GM13976 (cell line): Measurements from ENCODE around the gene AOC1.

Experiments used
- DNase-seq: peaks from one replicate; pipeline ENCODE4 v3.0.0; 2012; ENCODE audit warnings: low spot score
- CTCF ChIP-seq: IDR thresholded peaks from 2 replicates; pipeline ENCODE4 v1.5.1; 2012; ENCODE audit warnings: borderline replicate concordance, mild to moderate bottlenecking; ENCODE audit not compliant: insufficient read depth; ENCODE audit errors: extremely low read depth, missing control alignments, control extremely low read depth
- in situ Hi-C: fragments of 300-500 bp; cut with MboI; formaldehyde crosslinking; loops from one replicate; pipeline ENCODE4 v1.12.0; 2022; ENCODE audit warnings: low sequenced_read_pairs, mixed read lengths, inconsistent platforms; ENCODE audit not compliant: unreplicated experiment

AOC1 gene

GRCh38 chr7:150814328-150815001 lies 37.9 kb upstream of the AOC1 start:
- no peak for TF ChIP-seq CTCF
- no peak for DNase-seq
- in situ Hi-C loops, result no loop called here

- in situ Hi-C loops, result no loop called here
Observed at GRCh38 chr7:150818971-150819370, 33.3 kb upstream of the AOC1 start.

GRCh38 chr7:150820148-150820547 lies 32.2 kb upstream of the AOC1 start:
- DNase-seq, result no peak
- in situ Hi-C loops, result no loop called here
- no peak for TF ChIP-seq CTCF

More at GRCh38 chr7:150818971-150819370, 33.3 kb upstream of the AOC1 start:
- no peak for TF ChIP-seq CTCF
- DNase-seq, result no peak

- DNase-seq, result no peak
- no peak for TF ChIP-seq CTCF
- in situ Hi-C loops, result no loop called here
Observed at GRCh38 chr7:150820578-150821198, 31.6 kb upstream of the AOC1 start.

- TF ChIP-seq CTCF, result no peak
- DNase-seq, result no peak
- in situ Hi-C loops, result no loop called here
Observed at GRCh38 chr7:150823043-150823442, 29.3 kb upstream of the AOC1 start.

- in situ Hi-C loops, result no loop called here
- DNase-seq, result no peak
- no peak for TF ChIP-seq CTCF
Observed at GRCh38 chr7:150823484-150824126, 28.7 kb upstream of the AOC1 start.
